ENCODE results near the gene FAT1.

- no peak for TF ChIP-seq EP300 (IDR thresholded peaks at IDR 0.05; ENCODE audit: borderline replicate concordance)
- TF ChIP-seq CEBPB (IDR thresholded peaks at IDR 0.05), result no peak
- TF ChIP-seq NFIC (IDR thresholded peaks at IDR 0.05), result no peak
- TF ChIP-seq TEAD4 (IDR thresholded peaks at IDR 0.05), result no peak
- no peak for TF ChIP-seq TCF12 (IDR thresholded peaks at IDR 0.05; ENCODE audit: low read depth)
- TF ChIP-seq RAD21 (IDR thresholded peaks at IDR 0.05; ENCODE audit: low read depth), result no peak
- TF ChIP-seq REST (IDR thresholded peaks at IDR 0.05; ENCODE audit: low read depth), result no peak
- TF ChIP-seq TAF1 (IDR thresholded peaks at IDR 0.05; ENCODE audit: low read depth), result no peak
- no peak for TF ChIP-seq CREB1 (IDR thresholded peaks at IDR 0.05; ENCODE audit: low read depth)
- no peak for TF ChIP-seq EGR1 (IDR thresholded peaks at IDR 0.05)
Observed at GRCh38 chr4:186684889-186685309, 38.8 kb downstream of the FAT1 start.
